Calu3 (cell line): ENCODE data around the gene RALGPS1. TPM values are rescaled to one million over a fixed set of nuclear protein-coding genes. Genes with fewer than 3 reads are reported as not detected.

Experiments
- BruUV-seq: library from RNA; stranded (reverse); fragments of 400-500 nt; replicated peaks from 2 replicates; lab custom pipeline; 2021; lab: Mats Ljungman, UMichigan
- CTCF ChIA-PET: fragments of 300-600 bp; sonication (Branson Sonifier 250); formaldehyde crosslinking; loops from one replicate; lab custom pipeline; 2022; ENCODE audit warnings: antibody characterized with exemption; lab: Charles Lee
- DNase-seq: peaks from one replicate; pipeline ENCODE4 v3.0.0; 2022
- H3K27ac Mint-ChIP-seq: one replicate; pipeline ENCODE4 v1.8.0; 2022; ENCODE audit warnings: mixed read lengths; ENCODE audit not compliant: unreplicated experiment
- H3K27me3 Mint-ChIP-seq: one replicate; pipeline ENCODE4 v1.8.0; 2022; ENCODE audit warnings: mixed read lengths; ENCODE audit not compliant: unreplicated experiment
- H3K36me3 Mint-ChIP-seq: one replicate; pipeline ENCODE4 v1.8.0; 2022; ENCODE audit warnings: mild to moderate bottlenecking, moderate library complexity, mixed read lengths; ENCODE audit not compliant: insufficient read depth, unreplicated experiment
- H3K4me1 Mint-ChIP-seq: one replicate; pipeline ENCODE4 v1.8.0; 2022; ENCODE audit warnings: mild to moderate bottlenecking, low read depth, mixed read lengths; ENCODE audit not compliant: unreplicated experiment
- H3K4me3 Mint-ChIP-seq: one replicate; pipeline ENCODE4 v1.8.0; 2022; ENCODE audit warnings: mild to moderate bottlenecking, low read depth, moderate library complexity, mixed read lengths; ENCODE audit not compliant: unreplicated experiment
- H3K9me3 Mint-ChIP-seq: one replicate; pipeline ENCODE4 v1.8.0; 2022; ENCODE audit warnings: low read depth, mixed read lengths; ENCODE audit not compliant: unreplicated experiment
- intact Hi-C: fragments of 100-400 bp; cut with micrococcal nuclease; formaldehyde crosslinking; loops from one replicate; pipeline ENCODE4 v1.10.0; 2022; ENCODE audit not compliant: unreplicated experiment
- total RNA-seq: library from RNA; stranded (reverse); gene quantifications from 2 replicates; pipeline ENCODE4 v1.2.3, GENCODE V29; 2022
- TF ChIP-seq, protein P1 (sequence below): fragments of 200-600 bp; IDR thresholded peaks from one replicate; pipeline ENCODE4 v1.8.0; 2022; ENCODE audit warnings: antibody characterized with exemption; ENCODE audit not compliant: unreplicated experiment

RALGPS1 gene
- total RNA-seq, 1 experiment from 2014 or later = 8.3 TPM

GRCh38 chr9:127029548-127029947 lies 115.0 kb downstream of the RALGPS1 start:
- TF ChIP-seq, protein P1, sequence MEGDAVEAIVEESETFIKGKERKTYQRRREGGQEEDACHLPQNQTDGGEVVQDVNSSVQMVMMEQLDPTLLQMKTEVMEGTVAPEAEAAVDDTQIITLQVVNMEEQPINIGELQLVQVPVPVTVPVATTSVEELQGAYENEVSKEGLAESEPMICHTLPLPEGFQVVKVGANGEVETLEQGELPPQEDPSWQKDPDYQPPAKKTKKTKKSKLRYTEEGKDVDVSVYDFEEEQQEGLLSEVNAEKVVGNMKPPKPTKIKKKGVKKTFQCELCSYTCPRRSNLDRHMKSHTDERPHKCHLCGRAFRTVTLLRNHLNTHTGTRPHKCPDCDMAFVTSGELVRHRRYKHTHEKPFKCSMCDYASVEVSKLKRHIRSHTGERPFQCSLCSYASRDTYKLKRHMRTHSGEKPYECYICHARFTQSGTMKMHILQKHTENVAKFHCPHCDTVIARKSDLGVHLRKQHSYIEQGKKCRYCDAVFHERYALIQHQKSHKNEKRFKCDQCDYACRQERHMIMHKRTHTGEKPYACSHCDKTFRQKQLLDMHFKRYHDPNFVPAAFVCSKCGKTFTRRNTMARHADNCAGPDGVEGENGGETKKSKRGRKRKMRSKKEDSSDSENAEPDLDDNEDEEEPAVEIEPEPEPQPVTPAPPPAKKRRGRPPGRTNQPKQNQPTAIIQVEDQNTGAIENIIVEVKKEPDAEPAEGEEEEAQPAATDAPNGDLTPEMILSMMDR = no peak
- Mint-ChIP-seq H3K36me3 (no peaks in the 10 kb centered on the region), H3K4me1 (peaks cover 6% of the 10 kb centered on the region), H3K27ac (no peak overlapping the region), H3K9me3 (no peaks in the 10 kb centered on the region), H3K4me3 (no peak overlapping the region), H3K27me3 (no peaks in the 10 kb centered on the region)
- DNase-seq = no peak
- CTCF ChIA-PET = no interaction called here
- intact Hi-C loops = no loop called here
- BruUV-seq = no TSS peak

DNA sequence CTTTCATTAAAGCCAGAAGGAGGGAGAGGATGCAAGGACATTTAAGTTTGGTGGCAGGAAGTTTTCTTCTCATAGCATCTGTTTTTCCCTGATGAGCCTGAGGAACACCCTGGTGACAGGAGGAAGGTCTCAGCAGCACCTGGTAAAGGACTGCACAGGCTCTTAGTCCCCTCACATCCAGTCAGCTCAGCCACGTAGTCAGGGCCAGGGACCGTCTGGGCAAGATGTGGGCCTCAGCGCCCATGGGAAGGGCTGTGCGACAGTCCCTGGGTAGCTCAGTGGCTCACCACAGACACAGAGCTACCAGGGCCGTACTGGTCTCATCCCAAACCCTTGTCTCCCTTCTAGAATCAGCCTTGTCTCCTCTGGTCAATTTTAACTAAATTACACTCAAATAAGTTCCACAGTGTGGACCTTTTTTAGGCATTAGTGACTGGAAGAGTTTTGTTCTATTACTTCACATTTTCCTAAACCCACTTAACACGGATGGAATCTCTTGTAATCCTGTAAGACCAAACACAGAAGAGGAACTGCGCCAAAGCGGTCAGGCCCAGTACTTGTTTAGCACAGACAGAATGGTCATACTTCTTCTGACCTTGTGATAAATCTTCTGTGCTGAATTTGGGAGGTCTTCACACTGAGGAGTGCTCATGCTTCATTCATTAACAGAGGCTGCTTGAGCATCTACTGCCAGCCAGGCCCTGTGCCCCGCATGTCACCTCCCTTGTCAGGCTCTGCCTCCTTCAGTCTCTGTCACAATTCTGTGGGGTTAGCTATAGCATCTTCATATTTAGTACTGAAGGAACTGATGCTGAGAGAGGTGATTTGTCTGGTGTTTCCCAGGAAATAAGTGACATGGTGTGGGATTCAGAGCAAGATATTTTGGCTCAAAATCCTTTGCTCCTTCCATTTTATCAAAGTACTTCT lies 116.5 kb downstream of the RALGPS1 start:
- BruUV-seq = no TSS peak
- CTCF ChIA-PET = no interaction called here
- TF ChIP-seq, protein P1 = no peak
- Mint-ChIP-seq H3K4me1 (no peaks in the 10 kb centered on the region), H3K36me3 (no peaks in the 10 kb centered on the region), H3K9me3 (no peaks in the 10 kb centered on the region), H3K4me3 (no peak overlapping the region), H3K27ac (no peak overlapping the region), H3K27me3 (no peaks in the 10 kb centered on the region)
- DNase-seq = no peak
- intact Hi-C loops = no loop called here

- CTCF ChIA-PET = no interaction called here
- Mint-ChIP-seq H3K9me3 (no peaks in the 10 kb centered on the region), H3K27me3 (no peaks in the 10 kb centered on the region), H3K36me3 (no peaks in the 10 kb centered on the region), H3K4me1 (no peaks in the 10 kb centered on the region), H3K27ac (no peak overlapping the region), H3K4me3 (no peak overlapping the region)
- no peak for DNase-seq
- intact Hi-C loops = no loop called here
- TF ChIP-seq, protein P1 = no peak
- BruUV-seq = no TSS peak
These were observed 117.7 kb downstream of the RALGPS1 start for GRCh38 chr9:127032256-127032655.

- no peak for DNase-seq
- H3K27ac Mint-ChIP-seq = no peak overlapping the region
- CTCF ChIA-PET = no interaction called here
These were observed 118.5 kb downstream of the RALGPS1 start for GRCh38 chr9:127033061-127033460.

More at GRCh38 chr9:127033061-127033460, 118.5 kb downstream of the RALGPS1 start:
- BruUV-seq = no TSS peak
- Mint-ChIP-seq H3K27me3 (no peaks in the 10 kb centered on the region), H3K36me3 (no peaks in the 10 kb centered on the region), H3K9me3 (no peaks in the 10 kb centered on the region), H3K4me3 (no peak overlapping the region), H3K4me1 (no peaks in the 10 kb centered on the region)
- TF ChIP-seq, protein P1 = no peak
- intact Hi-C loops = no loop called here
